ENCODE measurements around the gene GRAP.

Gene GRAP

GRCh38 chr17:18980682-18981334 is 65.9 kb downstream of the GRAP start:
- TF ChIP-seq FOXP2 (optimal IDR thresholded peaks at IDR 0.05; ENCODE audit: borderline replicate concordance, extremely low read depth, extremely low read length, insufficient read depth), result no peak
- no peak for TF ChIP-seq REST (IDR thresholded peaks at IDR 0.05; ENCODE audit: insufficient read depth in 1 of 2, low read depth in 2 of 2, low read length in 2 of 2)
- no peak for TF ChIP-seq POLR2AphosphoS5 (IDR thresholded peaks at IDR 0.05; ENCODE audit: low read depth, low read length)
- TF ChIP-seq SIN3A (IDR thresholded peaks at IDR 0.05; ENCODE audit: borderline replicate concordance, insufficient read depth, low read length), result no peak
- no peak for TF ChIP-seq TAF1 (IDR thresholded peaks at IDR 0.05; ENCODE audit: borderline replicate concordance, insufficient read depth, low read length)

DNA sequence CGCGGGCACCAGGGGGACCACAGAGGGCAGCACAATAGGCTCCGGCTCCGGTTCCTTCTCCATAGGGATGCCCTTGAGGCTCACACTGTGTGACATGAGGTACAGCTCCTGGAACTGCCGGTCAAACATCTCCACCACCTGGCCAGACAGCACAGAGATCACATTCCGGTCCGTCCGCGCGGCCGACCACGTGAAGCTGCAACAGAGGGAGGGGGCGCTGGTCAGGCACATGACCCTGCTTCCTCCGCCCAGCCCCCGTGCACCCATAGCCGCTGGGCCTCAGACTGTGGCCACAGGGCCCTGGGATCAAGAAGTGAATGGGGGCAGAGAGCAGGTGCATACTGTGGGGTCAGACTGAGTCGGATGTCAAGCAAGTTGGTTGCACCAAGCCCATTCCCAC is 68.1 kb downstream of the GRAP start:
- TF ChIP-seq POLR2AphosphoS5 (IDR thresholded peaks at IDR 0.05; ENCODE audit: low read depth, low read length), result no peak
- TF ChIP-seq SIN3A (IDR thresholded peaks at IDR 0.05; ENCODE audit: borderline replicate concordance, insufficient read depth, low read length), result no peak
- TF ChIP-seq REST (IDR thresholded peaks at IDR 0.05; ENCODE audit: insufficient read depth in 1 of 2, low read depth in 2 of 2, low read length in 2 of 2), result no peak
- TF ChIP-seq TAF1 (IDR thresholded peaks at IDR 0.05; ENCODE audit: borderline replicate concordance, insufficient read depth, low read length), result no peak
- no peak for TF ChIP-seq FOXP2 (optimal IDR thresholded peaks at IDR 0.05; ENCODE audit: borderline replicate concordance, extremely low read depth, extremely low read length, insufficient read depth)

DNA sequence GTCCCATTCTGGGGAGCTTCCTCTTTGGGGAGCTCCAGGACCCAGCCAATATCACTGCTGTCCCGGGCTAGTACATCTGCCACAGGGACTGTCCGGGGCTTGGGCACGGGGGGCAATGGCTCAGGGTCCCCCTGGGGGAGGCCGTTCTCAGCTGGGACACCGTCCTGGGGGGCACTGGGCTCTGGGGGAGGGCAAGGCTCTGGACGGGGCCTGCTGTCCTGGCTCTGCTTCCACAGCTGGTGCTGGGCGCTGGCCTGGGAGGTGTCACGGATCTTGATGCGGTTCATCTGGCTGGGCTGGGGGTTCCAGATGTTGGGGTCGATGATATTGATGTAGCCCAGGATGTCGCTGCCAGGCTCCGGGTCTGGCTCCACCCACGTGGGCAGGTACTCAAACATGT is 68.7 kb downstream of the GRAP start:
- TF ChIP-seq SIN3A (IDR thresholded peaks at IDR 0.05; ENCODE audit: borderline replicate concordance, insufficient read depth, low read length) (no peak), REST (IDR thresholded peaks at IDR 0.05; ENCODE audit: insufficient read depth in 1 of 2, low read depth in 2 of 2, low read length in 2 of 2) (no peak), POLR2AphosphoS5 (IDR thresholded peaks at IDR 0.05; ENCODE audit: low read depth, low read length) (no peak), TAF1 (IDR thresholded peaks at IDR 0.05; ENCODE audit: borderline replicate concordance, insufficient read depth, low read length) (no peak), FOXP2 (optimal IDR thresholded peaks at IDR 0.05; ENCODE audit: borderline replicate concordance, extremely low read depth, extremely low read length, insufficient read depth) (no peak)

DNA sequence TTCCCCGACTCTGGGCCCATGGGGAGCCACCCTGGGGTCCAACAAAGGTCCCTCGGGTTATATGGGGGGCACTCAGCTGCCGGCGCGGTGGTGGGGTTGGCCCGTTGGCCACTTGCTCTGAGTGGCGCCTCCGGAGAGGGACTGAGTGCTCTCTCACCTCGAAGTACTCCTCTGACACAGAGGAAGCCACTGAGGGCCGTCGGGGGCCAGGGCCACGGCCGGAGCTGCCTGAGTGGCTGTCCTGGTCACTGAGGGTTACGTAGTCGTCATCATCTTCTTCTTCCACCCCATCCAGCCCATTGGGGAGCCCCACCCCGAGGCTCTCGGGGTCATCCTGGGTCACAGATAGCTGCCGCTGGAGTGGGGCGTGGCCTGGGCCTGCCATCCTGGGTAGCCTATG is 69.1 kb downstream of the GRAP start:
- TF ChIP-seq SIN3A (IDR thresholded peaks at IDR 0.05; ENCODE audit: borderline replicate concordance, insufficient read depth, low read length) (no peak), POLR2AphosphoS5 (IDR thresholded peaks at IDR 0.05; ENCODE audit: low read depth, low read length) (no peak), REST (IDR thresholded peaks at IDR 0.05; ENCODE audit: insufficient read depth in 1 of 2, low read depth in 2 of 2, low read length in 2 of 2) (no peak), FOXP2 (optimal IDR thresholded peaks at IDR 0.05; ENCODE audit: borderline replicate concordance, extremely low read depth, extremely low read length, insufficient read depth) (no peak), TAF1 (IDR thresholded peaks at IDR 0.05; ENCODE audit: borderline replicate concordance, insufficient read depth, low read length) (no peak)
